Neural progenitor cell (in vitro differentiated cells): ENCODE data around the gene CST9.

ENCODE experiments used
- EZH2 ChIP-seq: fragments of 200-600 bp; sonication (generic); IDR thresholded peaks from 2 replicates; pipeline ENCODE4 v1.6.1; 2017; ENCODE audit warnings: antibody characterized with exemption, mild to moderate bottlenecking, moderate library complexity
- TF ChIP-seq, protein P1 (sequence below): fragments of 200-600 bp; sonication (generic); IDR thresholded peaks from 2 replicates; pipeline ENCODE4 v1.5.1; 2017; ENCODE audit warnings: antibody characterized with exemption, mild to moderate bottlenecking

DNA sequence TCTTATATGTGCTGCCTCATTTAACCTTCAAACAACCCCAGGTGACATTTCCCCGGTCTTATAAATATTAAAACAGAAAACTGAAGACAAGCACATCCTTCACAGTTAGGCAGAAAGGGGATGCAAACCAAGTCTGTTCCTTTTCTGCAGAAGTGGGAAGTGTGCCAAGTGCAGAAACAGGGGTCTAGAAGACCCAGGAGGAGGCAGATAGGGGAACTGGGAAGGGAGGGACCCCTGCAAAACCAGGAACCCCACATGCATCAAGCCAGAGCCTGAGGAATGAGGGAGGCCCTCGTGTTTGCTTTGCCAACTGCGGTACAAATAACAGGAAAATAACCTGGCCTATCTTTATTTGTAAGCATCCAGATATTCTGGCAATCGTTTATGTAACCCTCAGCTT is 49.0 kb upstream of the CST9 start:
- TF ChIP-seq, protein P1, sequence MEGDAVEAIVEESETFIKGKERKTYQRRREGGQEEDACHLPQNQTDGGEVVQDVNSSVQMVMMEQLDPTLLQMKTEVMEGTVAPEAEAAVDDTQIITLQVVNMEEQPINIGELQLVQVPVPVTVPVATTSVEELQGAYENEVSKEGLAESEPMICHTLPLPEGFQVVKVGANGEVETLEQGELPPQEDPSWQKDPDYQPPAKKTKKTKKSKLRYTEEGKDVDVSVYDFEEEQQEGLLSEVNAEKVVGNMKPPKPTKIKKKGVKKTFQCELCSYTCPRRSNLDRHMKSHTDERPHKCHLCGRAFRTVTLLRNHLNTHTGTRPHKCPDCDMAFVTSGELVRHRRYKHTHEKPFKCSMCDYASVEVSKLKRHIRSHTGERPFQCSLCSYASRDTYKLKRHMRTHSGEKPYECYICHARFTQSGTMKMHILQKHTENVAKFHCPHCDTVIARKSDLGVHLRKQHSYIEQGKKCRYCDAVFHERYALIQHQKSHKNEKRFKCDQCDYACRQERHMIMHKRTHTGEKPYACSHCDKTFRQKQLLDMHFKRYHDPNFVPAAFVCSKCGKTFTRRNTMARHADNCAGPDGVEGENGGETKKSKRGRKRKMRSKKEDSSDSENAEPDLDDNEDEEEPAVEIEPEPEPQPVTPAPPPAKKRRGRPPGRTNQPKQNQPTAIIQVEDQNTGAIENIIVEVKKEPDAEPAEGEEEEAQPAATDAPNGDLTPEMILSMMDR: no peak
- TF ChIP-seq EZH2: no peak
